GM23338 (cell line): Measurements from ENCODE around the gene PROX1. TPM values are rescaled to one million over a fixed set of nuclear protein-coding genes. Genes with fewer than 3 reads are reported as not detected.

Experiments
- ETS1 ChIP-seq: IDR thresholded peaks from 2 replicates; pipeline ENCODE4 v1.6.1; 2016; ENCODE audit warnings: antibody characterized with exemption
- POLR2AphosphoS5 ChIP-seq: IDR thresholded peaks from 2 replicates; pipeline ENCODE4 v1.6.1; 2016; ENCODE audit warnings: antibody characterized with exemption, low read depth
- REST ChIP-seq: IDR thresholded peaks from one replicate; pipeline ENCODE4 v1.6.1; 2018; ENCODE audit warnings: antibody characterized with exemption; ENCODE audit not compliant: unreplicated experiment
- STAT1 ChIP-seq: IDR thresholded peaks from one replicate; pipeline ENCODE4 v1.6.1; 2016; ENCODE audit warnings: antibody characterized with exemption; ENCODE audit not compliant: unreplicated experiment
- polyA plus RNA-seq: library from polyadenylated mRNA; unstranded; fragments of >200 nt; fragmentation: Nextera tagmentation; extraction: Ambion mirVana; gene quantifications from 2 replicates; pipeline ENCODE4 v1.2.1, GENCODE V29; 2016
- total RNA-seq: library from RNA; depleted of rRNA; stranded (reverse); fragments of >200 nt; shearing (Covaris generic); gene quantifications from 2 replicates; pipeline ENCODE4 v1.2.3, GENCODE V29; 2014
- TF ChIP-seq, protein P1 (sequence below): fragments of 250-450 bp; sonication (Bioruptor Pico); IDR thresholded peaks from 2 replicates; pipeline ENCODE4 v1.5.0; 2020; ENCODE audit warnings: mild to moderate bottlenecking, moderate library complexity

Gene PROX1
- total and polyA plus RNA-seq, 2 experiments from 2014 or later = 0.49 to 0.66 TPM

- TF ChIP-seq, protein P1, sequence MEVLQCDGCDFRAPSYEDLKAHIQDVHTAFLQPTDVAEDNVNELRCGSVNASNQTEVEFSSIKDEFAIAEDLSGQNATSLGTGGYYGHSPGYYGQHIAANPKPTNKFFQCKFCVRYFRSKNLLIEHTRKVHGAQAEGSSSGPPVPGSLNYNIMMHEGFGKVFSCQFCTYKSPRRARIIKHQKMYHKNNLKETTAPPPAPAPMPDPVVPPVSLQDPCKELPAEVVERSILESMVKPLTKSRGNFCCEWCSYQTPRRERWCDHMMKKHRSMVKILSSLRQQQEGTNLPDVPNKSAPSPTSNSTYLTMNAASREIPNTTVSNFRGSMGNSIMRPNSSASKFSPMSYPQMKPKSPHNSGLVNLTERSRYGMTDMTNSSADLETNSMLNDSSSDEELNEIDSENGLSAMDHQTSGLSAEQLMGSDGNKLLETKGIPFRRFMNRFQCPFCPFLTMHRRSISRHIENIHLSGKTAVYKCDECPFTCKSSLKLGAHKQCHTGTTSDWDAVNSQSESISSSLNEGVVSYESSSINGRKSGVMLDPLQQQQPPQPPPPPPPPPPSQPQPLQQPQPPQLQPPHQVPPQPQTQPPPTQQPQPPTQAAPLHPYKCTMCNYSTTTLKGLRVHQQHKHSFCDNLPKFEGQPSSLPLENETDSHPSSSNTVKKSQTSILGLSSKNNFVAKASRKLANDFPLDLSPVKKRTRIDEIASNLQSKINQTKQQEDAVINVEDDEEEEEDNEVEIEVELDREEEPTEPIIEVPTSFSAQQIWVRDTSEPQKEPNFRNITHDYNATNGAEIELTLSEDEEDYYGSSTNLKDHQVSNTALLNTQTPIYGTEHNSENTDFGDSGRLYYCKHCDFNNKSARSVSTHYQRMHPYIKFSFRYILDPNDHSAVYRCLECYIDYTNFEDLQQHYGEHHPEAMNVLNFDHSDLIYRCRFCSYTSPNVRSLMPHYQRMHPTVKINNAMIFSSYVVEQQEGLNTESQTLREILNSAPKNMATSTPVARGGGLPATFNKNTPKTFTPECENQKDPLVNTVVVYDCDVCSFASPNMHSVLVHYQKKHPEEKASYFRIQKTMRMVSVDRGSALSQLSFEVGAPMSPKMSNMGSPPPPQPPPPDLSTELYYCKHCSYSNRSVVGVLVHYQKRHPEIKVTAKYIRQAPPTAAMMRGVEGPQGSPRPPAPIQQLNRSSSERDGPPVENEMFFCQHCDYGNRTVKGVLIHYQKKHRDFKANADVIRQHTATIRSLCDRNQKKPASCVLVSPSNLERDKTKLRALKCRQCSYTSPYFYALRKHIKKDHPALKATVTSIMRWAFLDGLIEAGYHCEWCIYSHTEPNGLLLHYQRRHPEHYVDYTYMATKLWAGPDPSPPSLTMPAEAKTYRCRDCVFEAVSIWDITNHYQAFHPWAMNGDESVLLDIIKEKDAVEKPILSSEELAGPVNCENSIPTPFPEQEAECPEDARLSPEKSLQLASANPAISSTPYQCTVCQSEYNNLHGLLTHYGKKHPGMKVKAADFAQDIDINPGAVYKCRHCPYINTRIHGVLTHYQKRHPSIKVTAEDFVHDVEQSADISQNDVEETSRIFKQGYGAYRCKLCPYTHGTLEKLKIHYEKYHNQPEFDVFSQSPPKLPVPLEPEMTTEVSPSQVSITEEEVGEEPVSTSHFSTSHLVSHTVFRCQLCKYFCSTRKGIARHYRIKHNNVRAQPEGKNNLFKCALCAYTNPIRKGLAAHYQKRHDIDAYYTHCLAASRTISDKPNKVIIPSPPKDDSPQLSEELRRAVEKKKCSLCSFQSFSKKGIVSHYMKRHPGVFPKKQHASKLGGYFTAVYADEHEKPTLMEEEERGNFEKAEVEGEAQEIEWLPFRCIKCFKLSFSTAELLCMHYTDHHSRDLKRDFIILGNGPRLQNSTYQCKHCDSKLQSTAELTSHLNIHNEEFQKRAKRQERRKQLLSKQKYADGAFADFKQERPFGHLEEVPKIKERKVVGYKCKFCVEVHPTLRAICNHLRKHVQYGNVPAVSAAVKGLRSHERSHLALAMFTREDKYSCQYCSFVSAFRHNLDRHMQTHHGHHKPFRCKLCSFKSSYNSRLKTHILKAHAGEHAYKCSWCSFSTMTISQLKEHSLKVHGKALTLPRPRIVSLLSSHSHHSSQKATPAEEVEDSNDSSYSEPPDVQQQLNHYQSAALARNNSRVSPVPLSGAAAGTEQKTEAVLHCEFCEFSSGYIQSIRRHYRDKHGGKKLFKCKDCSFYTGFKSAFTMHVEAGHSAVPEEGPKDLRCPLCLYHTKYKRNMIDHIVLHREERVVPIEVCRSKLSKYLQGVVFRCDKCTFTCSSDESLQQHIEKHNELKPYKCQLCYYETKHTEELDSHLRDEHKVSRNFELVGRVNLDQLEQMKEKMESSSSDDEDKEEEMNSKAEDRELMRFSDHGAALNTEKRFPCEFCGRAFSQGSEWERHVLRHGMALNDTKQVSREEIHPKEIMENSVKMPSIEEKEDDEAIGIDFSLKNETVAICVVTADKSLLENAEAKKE (CRISPR knock-in tag) = no peak
- no peak for TF ChIP-seq STAT1
- TF ChIP-seq REST = no peak
- TF ChIP-seq ETS1 = no peak
- no peak for TF ChIP-seq POLR2AphosphoS5
These were observed 35.9 kb upstream of the PROX1 start (continued) for GRCh38 chr1:213951876-213952275.
